ENCODE data around the gene GALK2.

The GALK2 gene

GRCh38 chr15:49303003-49303402, 133.0 kb downstream of the GALK2 start:
- no peaks in the 10 kb centered on the region for H3K79me2 ChIP-seq (ENCODE audit: insufficient read depth, low read length)
- peaks cover 15% of the 10 kb centered on the region; the same call in 1 of the 2 replicates for H3K36me3 ChIP-seq (ENCODE audit: insufficient read depth, low read length)
- TF ChIP-seq EZH2phosphoT487 (IDR thresholded peaks at IDR 0.05; ENCODE audit: borderline replicate concordance) (no peak), CTCF (conservative IDR thresholded peaks at IDR 0.05; ENCODE audit: low read length) (no peak)
- no peak overlapping the region for H3K4me2 ChIP-seq (ENCODE audit: low read depth, low read length, poor library complexity, severe bottlenecking)
- H3F3A ChIP-seq (ENCODE audit: low read depth): no peaks in the 10 kb centered on the region
- H3K27me3 ChIP-seq (ENCODE audit: insufficient read depth, low read length, poor library complexity, severe bottlenecking): no peaks in the 10 kb centered on the region
- no peak overlapping the region for H3K9ac ChIP-seq (ENCODE audit: low read depth, low read length, poor library complexity, severe bottlenecking)
- no peaks in the 10 kb centered on the region for H4K20me1 ChIP-seq (ENCODE audit: insufficient read depth, low read length, poor library complexity, severe bottlenecking)
- H2AFZ ChIP-seq (ENCODE audit: low read length): no peak overlapping the region
- H3K9me3 ChIP-seq (ENCODE audit: insufficient read depth, low read depth, low read length): no peaks in the 10 kb centered on the region
- no peak overlapping the region for H3K4me3 ChIP-seq (ENCODE audit: low read length, poor library complexity, severe bottlenecking)
- H3K4me1 ChIP-seq (ENCODE audit: insufficient read depth, low read length, poor library complexity, severe bottlenecking): no peaks in the 10 kb centered on the region
- H3K9me2 ChIP-seq (replicated peaks; ENCODE audit: low read depth, low read length): no peaks in the 10 kb centered on the region

GRCh38 chr15:49306551-49306950, 136.5 kb downstream of the GALK2 start:
- Histone ChIP-seq H3K36me3 (ENCODE audit: insufficient read depth, low read length) (peaks cover 15% of the 10 kb centered on the region; the same call in 1 of the 2 replicates), H3K9me3 (ENCODE audit: insufficient read depth, low read depth, low read length) (no peaks in the 10 kb centered on the region), H3K27me3 (ENCODE audit: insufficient read depth, low read length, poor library complexity, severe bottlenecking) (no peaks in the 10 kb centered on the region), H3K4me3 (ENCODE audit: low read length, poor library complexity, severe bottlenecking) (no peak overlapping the region), H3K4me1 (ENCODE audit: insufficient read depth, low read length, poor library complexity, severe bottlenecking) (no peaks in the 10 kb centered on the region), H3K9ac (ENCODE audit: low read depth, low read length, poor library complexity, severe bottlenecking) (no peak overlapping the region), H3F3A (ENCODE audit: low read depth) (no peaks in the 10 kb centered on the region), H2AFZ (ENCODE audit: low read length) (no peak overlapping the region), H3K9me2 (replicated peaks; ENCODE audit: low read depth, low read length) (no peaks in the 10 kb centered on the region), H3K79me2 (ENCODE audit: insufficient read depth, low read length) (no peaks in the 10 kb centered on the region), H4K20me1 (ENCODE audit: insufficient read depth, low read length, poor library complexity, severe bottlenecking) (no peaks in the 10 kb centered on the region), H3K4me2 (ENCODE audit: low read depth, low read length, poor library complexity, severe bottlenecking) (no peak overlapping the region)
- TF ChIP-seq EZH2phosphoT487 (IDR thresholded peaks at IDR 0.05; ENCODE audit: borderline replicate concordance) (no peak), CTCF (conservative IDR thresholded peaks at IDR 0.05; ENCODE audit: low read length) (no peak)

- no peak overlapping the region for H2AFZ ChIP-seq (ENCODE audit: low read length)
- no peak overlapping the region for H3K4me2 ChIP-seq (ENCODE audit: low read depth, low read length, poor library complexity, severe bottlenecking)
Measured at GRCh38 chr15:49308686-49309085, 138.6 kb downstream of the GALK2 start.

More at GRCh38 chr15:49308686-49309085, 138.6 kb downstream of the GALK2 start:
- Histone ChIP-seq H3K4me3 (ENCODE audit: low read length, poor library complexity, severe bottlenecking) (no peak overlapping the region), H3K36me3 (ENCODE audit: insufficient read depth, low read length) (peaks cover 15% of the 10 kb centered on the region; the same call in 1 of the 2 replicates), H3K9me2 (replicated peaks; ENCODE audit: low read depth, low read length) (no peaks in the 10 kb centered on the region), H3K27me3 (ENCODE audit: insufficient read depth, low read length, poor library complexity, severe bottlenecking) (no peaks in the 10 kb centered on the region), H3K9ac (ENCODE audit: low read depth, low read length, poor library complexity, severe bottlenecking) (no peak overlapping the region), H4K20me1 (ENCODE audit: insufficient read depth, low read length, poor library complexity, severe bottlenecking) (no peaks in the 10 kb centered on the region), H3F3A (ENCODE audit: low read depth) (no peaks in the 10 kb centered on the region), H3K79me2 (ENCODE audit: insufficient read depth, low read length) (no peaks in the 10 kb centered on the region), H3K4me1 (ENCODE audit: insufficient read depth, low read length, poor library complexity, severe bottlenecking) (no peaks in the 10 kb centered on the region), H3K9me3 (ENCODE audit: insufficient read depth, low read depth, low read length) (no peaks in the 10 kb centered on the region)
- TF ChIP-seq EZH2phosphoT487 (IDR thresholded peaks at IDR 0.05; ENCODE audit: borderline replicate concordance) (no peak), CTCF (conservative IDR thresholded peaks at IDR 0.05; ENCODE audit: low read length) (no peak)

All from Loucy (cell line).